CD4-positive, alpha-beta T cell (primary cell): Measurements from ENCODE around the gene KRT39. TPM values are rescaled to one million over a fixed set of nuclear protein-coding genes. Genes with fewer than 3 reads are reported as not detected.
"Not testable (repeated sequence)": the region's sequence is repeated elsewhere in the genome, so short reads cannot be mapped to it uniquely, and the experiment has no call there.

Experiments
- ATAC-seq: fragments of 200-7000 bp; cut with Tn5 transposase; one replicate; pipeline ENCODE4 v1.10.0; 2022; ENCODE audit warnings: mild to moderate bottlenecking; ENCODE audit not compliant: poor library complexity
- CTCF ChIA-PET: fragments of 350-600 bp; sonication (Branson Sonifier 250); formaldehyde crosslinking; loops from one replicate; lab custom pipeline; 2021; ENCODE audit warnings: antibody characterized with exemption, inconsistent platforms; lab: Charles Lee
- POLR2A ChIA-PET: fragments of 350-600 bp; sonication (Branson Sonifier 250); formaldehyde crosslinking; loops from one replicate; lab custom pipeline; 2021; ENCODE audit warnings: antibody characterized with exemption, inconsistent platforms; lab: Charles Lee
- DNase-seq, 14 experiments: peaks; one replicate each; pipeline ENCODE4 v3.0.0-alpha.2; 2013 to 2020; ENCODE audit warnings: mixed read lengths in 2 of 14
- H3K27ac ChIP-seq, 2 donors: one replicate each; pipeline versions ENCODE4 v1.5.1 to v1.7.0; 2013; ENCODE audit warnings: low read length in 2 of 2, low read depth in 1 of 2, mild to moderate bottlenecking in 1 of 2
- H3K27me3 ChIP-seq, 2 experiments: 1 replicate in 1 of 2; 2 replicates in 1 of 2; pipeline versions ENCODE4 v1.6.1 to v1.7.0; 2013; ENCODE audit warnings: low read length in 2 of 2, control low read depth in 1 of 2, mild to moderate bottlenecking in 1 of 2, moderate library complexity in 1 of 2; ENCODE audit not compliant: insufficient read depth in 2 of 2, control insufficient read depth in 1 of 2
- H3K36me3 ChIP-seq: one replicate; pipeline ENCODE4 v1.6.1; 2013; ENCODE audit warnings: low read length, control low read depth; ENCODE audit not compliant: insufficient read depth
- H3K4me1 ChIP-seq: one replicate; pipeline ENCODE4 v1.6.1; 2013; ENCODE audit warnings: low read length, control low read depth; ENCODE audit not compliant: insufficient read depth
- H3K4me3 ChIP-seq: one replicate; pipeline ENCODE4 v1.5.1; 2013; ENCODE audit warnings: mild to moderate bottlenecking, low read length, moderate library complexity
- H3K9me3 ChIP-seq, 2 experiments: 1 replicate in 1 of 2; 2 replicates in 1 of 2; pipeline versions ENCODE4 v1.6.1 to v1.7.0; 2013; ENCODE audit warnings: low read length in 2 of 2, mild to moderate bottlenecking in 2 of 2, control low read depth in 1 of 2, moderate library complexity in 1 of 2; ENCODE audit not compliant: control insufficient read depth in 1 of 2, insufficient read depth in 1 of 2
- H3K27ac Mint-ChIP-seq: one replicate; pipeline ENCODE4 v1.8.0; 2020; ENCODE audit warnings: mixed read lengths
- H3K27me3 Mint-ChIP-seq: one replicate; pipeline ENCODE4 v1.8.0; 2021; ENCODE audit warnings: mixed read lengths
- H3K36me3 Mint-ChIP-seq: one replicate; pipeline ENCODE4 v1.8.0; 2021; ENCODE audit warnings: low read depth, mixed read lengths
- H3K4me1 Mint-ChIP-seq: one replicate; pipeline ENCODE4 v1.8.0; 2021; ENCODE audit warnings: low read depth, mixed read lengths
- H3K4me3 Mint-ChIP-seq: one replicate; pipeline ENCODE4 v1.8.0; 2020; ENCODE audit warnings: mild to moderate bottlenecking, mixed read lengths
- H3K9me3 Mint-ChIP-seq: one replicate; pipeline ENCODE4 v1.8.0; 2020; ENCODE audit warnings: mixed read lengths
- intact Hi-C, 2 experiments: fragments of 100-400 bp; cut with DNase I in 1 of 2; cut with micrococcal nuclease in 1 of 2; formaldehyde crosslinking; loops; one replicate each; pipeline versions ENCODE4 v1.15.1 to v1.9.0; 2023 to 2025; cut with DNase I, micrococcal nuclease
- total RNA-seq, 174 experiments: library from RNA in 2 of 174; stranded (reverse) in 2 of 174; gene quantifications; one replicate each; pipeline ENCODE4 v1.2.3 and lab custom pipeline; 2021 to 2026
- TF ChIP-seq, protein P1 (sequence below): fragments of 200-600 bp; IDR thresholded peaks from one replicate; pipeline ENCODE4 v1.8.0; 2022; ENCODE audit warnings: antibody characterized with exemption, mild to moderate bottlenecking

The KRT39 gene
- total RNA-seq, 2 experiments from 2014 or later = not detected

DNA sequence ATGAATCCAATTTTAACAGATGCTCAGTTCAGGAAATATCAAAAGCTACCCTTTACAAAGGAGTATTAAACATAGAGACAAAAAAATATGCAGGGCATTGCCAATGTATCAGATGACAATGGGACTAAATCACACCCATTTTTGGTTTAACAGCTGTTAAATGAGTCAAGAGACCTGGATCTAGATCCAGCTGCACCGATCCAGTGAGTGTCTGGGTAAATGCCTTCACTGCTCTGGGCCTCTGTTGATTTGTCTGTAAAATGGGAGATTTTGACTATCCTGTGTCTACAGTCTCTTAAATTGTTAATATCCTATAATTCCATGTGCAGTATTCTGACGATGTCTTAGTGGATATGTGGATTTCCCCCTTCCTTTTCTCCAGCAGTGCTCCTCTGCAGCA lies 45.7 kb downstream of the KRT39 start:
- H3K27ac Mint-ChIP-seq = no peak overlapping the region
- H3K4me3 Mint-ChIP-seq = no peak overlapping the region

DNA sequence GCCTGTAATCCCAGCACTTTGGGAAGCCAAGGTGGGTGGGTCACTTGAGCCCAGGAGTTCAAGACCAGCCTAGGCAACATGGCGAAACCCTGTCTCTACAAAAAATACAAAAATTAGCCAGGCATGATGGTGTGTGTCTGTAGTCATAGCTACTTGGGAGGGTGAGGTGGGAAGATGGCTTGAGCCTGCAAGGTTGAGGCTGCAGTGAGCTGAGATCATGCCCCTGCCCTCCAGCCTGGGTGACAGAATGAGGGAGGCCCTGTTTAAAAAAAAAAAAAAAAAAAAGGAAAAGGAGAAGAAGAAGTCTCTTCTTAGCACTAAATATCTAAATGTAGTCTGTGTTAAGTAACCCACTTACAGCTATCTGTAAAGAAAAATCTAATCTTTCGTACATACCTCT lies 49.6 kb downstream of the KRT39 start:
- H3K27ac ChIP-seq, H3K36me3 ChIP-seq, ATAC-seq, H3K4me1 ChIP-seq, POLR2A ChIA-PET, DNase-seq, H3K27ac Mint-ChIP-seq, H3K36me3 Mint-ChIP-seq, H3K27me3 Mint-ChIP-seq, H3K9me3 Mint-ChIP-seq, H3K9me3 ChIP-seq, H3K27me3 ChIP-seq, intact Hi-C loops, H3K4me3 ChIP-seq, H3K4me3 Mint-ChIP-seq: not testable (repeated sequence)
- peaks cover 11% of the 10 kb centered on the region for H3K4me1 Mint-ChIP-seq
- CTCF ChIA-PET = interaction anchor here (2.6 kb wide), 1 partner anchor 632 kb away, joined by 7 read pairs; no protein-coding TSS in a partner anchor

More for the DNA sequence above, 45.7 kb downstream of the KRT39 start:
- Mint-ChIP-seq H3K9me3 (no peaks in the 10 kb centered on the region), H3K27me3 (peaks cover 5% of the 10 kb centered on the region), H3K36me3 (no peaks in the 10 kb centered on the region), H3K4me1 (peaks cover 13% of the 10 kb centered on the region)
- Histone ChIP-seq H3K9me3 (no peaks in the 10 kb centered on the region), H3K27me3 (peaks cover 0 to 3% of the 10 kb centered on the region in 2 experiments), H3K27ac (no peak overlapping the region), H3K36me3 (no peaks in the 10 kb centered on the region), H3K4me1 (no peaks in the 10 kb centered on the region), H3K4me3 (no peak overlapping the region)
- no peak for DNase-seq
- ChIA-PET CTCF (interaction anchor here (0.7 kb wide), 1 partner anchor 10 kb away, joined by 3 read pairs; no protein-coding TSS in a partner anchor), POLR2A (no interaction called here)
- intact Hi-C loops = no loop called here
- ATAC-seq = no peak
- TF ChIP-seq, protein P1, sequence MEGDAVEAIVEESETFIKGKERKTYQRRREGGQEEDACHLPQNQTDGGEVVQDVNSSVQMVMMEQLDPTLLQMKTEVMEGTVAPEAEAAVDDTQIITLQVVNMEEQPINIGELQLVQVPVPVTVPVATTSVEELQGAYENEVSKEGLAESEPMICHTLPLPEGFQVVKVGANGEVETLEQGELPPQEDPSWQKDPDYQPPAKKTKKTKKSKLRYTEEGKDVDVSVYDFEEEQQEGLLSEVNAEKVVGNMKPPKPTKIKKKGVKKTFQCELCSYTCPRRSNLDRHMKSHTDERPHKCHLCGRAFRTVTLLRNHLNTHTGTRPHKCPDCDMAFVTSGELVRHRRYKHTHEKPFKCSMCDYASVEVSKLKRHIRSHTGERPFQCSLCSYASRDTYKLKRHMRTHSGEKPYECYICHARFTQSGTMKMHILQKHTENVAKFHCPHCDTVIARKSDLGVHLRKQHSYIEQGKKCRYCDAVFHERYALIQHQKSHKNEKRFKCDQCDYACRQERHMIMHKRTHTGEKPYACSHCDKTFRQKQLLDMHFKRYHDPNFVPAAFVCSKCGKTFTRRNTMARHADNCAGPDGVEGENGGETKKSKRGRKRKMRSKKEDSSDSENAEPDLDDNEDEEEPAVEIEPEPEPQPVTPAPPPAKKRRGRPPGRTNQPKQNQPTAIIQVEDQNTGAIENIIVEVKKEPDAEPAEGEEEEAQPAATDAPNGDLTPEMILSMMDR = no peak

DNA sequence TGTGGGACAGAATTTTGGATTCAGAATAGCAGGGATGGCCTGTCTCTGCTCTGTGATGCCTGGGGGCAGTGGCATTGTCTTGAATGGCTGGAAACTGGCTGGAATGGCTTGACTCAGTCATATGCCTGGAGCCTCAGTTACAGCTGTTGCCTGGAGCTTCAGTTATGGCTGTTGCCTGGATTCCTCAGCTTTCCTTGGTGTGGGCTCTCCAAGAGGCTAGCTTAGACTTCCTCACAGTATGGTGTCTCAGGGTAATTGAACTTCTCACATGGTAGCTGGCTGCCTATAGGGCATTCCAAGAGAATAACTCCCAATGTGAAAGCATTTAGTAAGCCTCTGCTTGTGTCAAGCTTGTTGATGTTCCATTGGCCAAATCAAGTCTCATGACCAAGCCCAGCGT lies 50.4 kb downstream of the KRT39 start:
- POLR2A ChIA-PET = no interaction called here
- no peak for DNase-seq
- Mint-ChIP-seq H3K27ac (no peak overlapping the region), H3K36me3 (no peaks in the 10 kb centered on the region), H3K4me3 (no peak overlapping the region), H3K4me1 (peaks cover 6% of the 10 kb centered on the region), H3K9me3 (no peaks in the 10 kb centered on the region), H3K27me3 (peaks cover 14% of the 10 kb centered on the region)
- Histone ChIP-seq H3K27ac (no peak overlapping the region), H3K4me3 (no peak overlapping the region), H3K36me3 (no peaks in the 10 kb centered on the region), H3K27me3 (no peaks in the 10 kb centered on the region), H3K4me1 (no peaks in the 10 kb centered on the region), H3K9me3 (no peaks in the 10 kb centered on the region)
- TF ChIP-seq, protein P1 = no peak
- ATAC-seq = no peak
- intact Hi-C loops = no loop called here
- CTCF ChIA-PET = interaction anchor here (2.6 kb wide), 1 partner anchor 633 kb away, joined by 7 read pairs; no protein-coding TSS in a partner anchor

DNA sequence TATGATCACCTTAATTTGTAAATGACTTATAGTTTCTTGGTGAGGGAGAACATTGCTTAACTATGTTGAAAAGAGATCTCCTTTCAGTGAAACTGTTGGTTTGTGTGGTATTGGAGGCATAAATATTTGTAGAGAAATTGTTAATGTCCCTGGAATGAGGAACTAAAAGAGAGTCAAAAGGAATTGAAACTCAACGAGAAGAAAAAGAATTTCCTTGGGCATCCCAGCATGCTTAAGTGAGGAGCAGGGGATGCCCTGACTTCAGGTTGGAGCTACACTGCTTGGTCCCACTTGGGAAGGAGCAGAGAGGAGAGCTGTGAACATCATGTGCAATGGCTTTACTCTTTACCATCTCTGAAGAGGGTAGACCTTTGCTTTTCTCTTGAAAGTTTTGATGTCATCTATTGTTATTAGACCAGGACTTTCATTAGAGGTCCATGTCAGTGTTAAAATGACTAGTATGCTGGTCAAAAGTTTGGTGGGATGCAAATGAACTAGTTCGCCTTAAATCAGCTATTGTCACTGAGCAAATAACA lies 51.0 kb downstream of the KRT39 start:
- Mint-ChIP-seq H3K27ac (no peak overlapping the region), H3K27me3 (peaks cover 14% of the 10 kb centered on the region), H3K36me3 (no peaks in the 10 kb centered on the region), H3K9me3 (no peaks in the 10 kb centered on the region), H3K4me1 (no peaks in the 10 kb centered on the region), H3K4me3 (no peak overlapping the region)
- Histone ChIP-seq H3K4me3 (no peak overlapping the region), H3K9me3 (no peaks in the 10 kb centered on the region), H3K27me3 (no peaks in the 10 kb centered on the region), H3K27ac (no peak overlapping the region), H3K4me1 (no peaks in the 10 kb centered on the region), H3K36me3 (no peaks in the 10 kb centered on the region)
- no peak for ATAC-seq
- intact Hi-C loops = no loop called here
- ChIA-PET CTCF (interaction anchor here (2.6 kb wide), 1 partner anchor 633 kb away, joined by 7 read pairs; no protein-coding TSS in a partner anchor), POLR2A (no interaction called here)
- TF ChIP-seq, protein P1 = no peak
- peak in 2 of 14 experiments; percentile 36 to 48 for DNase-seq
